ENCODE data around the gene PIWIL4.

PIWIL4 gene

GRCh38 chr11:94665116-94665659, 98.0 kb downstream of the PIWIL4 start:
- Mint-ChIP-seq H3K27ac (no peak overlapping the region), H3K9me3 (no peaks in the 10 kb centered on the region), H3K36me3 (ENCODE audit: low read depth) (no peaks in the 10 kb centered on the region), H3K4me1 (ENCODE audit: low read depth) (no peaks in the 10 kb centered on the region), H3K27me3 (peaks cover 8% of the 10 kb centered on the region), H3K4me3 (no peak overlapping the region)
- DNase-seq: no peak

- no peak for DNase-seq
- H3K4me1 Mint-ChIP-seq (ENCODE audit: low read depth): no peaks in the 10 kb centered on the region
- H3K9me3 Mint-ChIP-seq: no peaks in the 10 kb centered on the region
- H3K4me3 Mint-ChIP-seq: no peak overlapping the region
- H3K27ac Mint-ChIP-seq: no peak overlapping the region
- H3K36me3 Mint-ChIP-seq (ENCODE audit: low read depth): no peaks in the 10 kb centered on the region
- H3K27me3 Mint-ChIP-seq: peaks cover 3% of the 10 kb centered on the region
These were observed 99.9 kb downstream of the PIWIL4 start for GRCh38 chr11:94666792-94667721.

GRCh38 chr11:94668212-94668793, 101.1 kb downstream of the PIWIL4 start:
- peaks cover 3% of the 10 kb centered on the region for H3K27me3 Mint-ChIP-seq
- DNase-seq: no peak
- no peak overlapping the region for H3K27ac Mint-ChIP-seq
- no peak overlapping the region for H3K4me3 Mint-ChIP-seq
- no peaks in the 10 kb centered on the region for H3K36me3 Mint-ChIP-seq (ENCODE audit: low read depth)
- no peaks in the 10 kb centered on the region for H3K9me3 Mint-ChIP-seq
- H3K4me1 Mint-ChIP-seq (ENCODE audit: low read depth): no peaks in the 10 kb centered on the region

GRCh38 chr11:94669023-94669422, 101.9 kb downstream of the PIWIL4 start:
- Mint-ChIP-seq H3K4me1 (ENCODE audit: low read depth) (no peaks in the 10 kb centered on the region), H3K36me3 (ENCODE audit: low read depth) (no peaks in the 10 kb centered on the region), H3K27ac (no peak overlapping the region), H3K27me3 (peaks cover 3% of the 10 kb centered on the region), H3K9me3 (no peaks in the 10 kb centered on the region), H3K4me3 (no peak overlapping the region)
- DNase-seq: no peak
